GM12878 (cell line): ENCODE data around the gene B9D2. TPM values are rescaled to one million over a fixed set of nuclear protein-coding genes. Genes with fewer than 3 reads are reported as not detected.

Source experiments
- ATAC-seq: fragments of 200-7000 bp; cut with Tn5 transposase; 3 replicates; pipeline ENCODE4 v1.9.1; 2020; ENCODE audit warnings: mild to moderate bottlenecking, moderate library complexity
- BruUV-seq: library from RNA; stranded (reverse); fragments of 400-500 nt; replicated peaks from 2 replicates; lab custom pipeline; 2021; lab: Mats Ljungman, UMichigan
- CTCF ChIA-PET: fragments of 300-600 bp; sonication (Branson Sonifier 250); formaldehyde crosslinking; extraction: SDS; loops from one replicate; lab custom pipeline; 2021; ENCODE audit warnings: inconsistent platforms; lab: Yijun Ruan, JAX
- POLR2A ChIA-PET: fragments of 350-600 bp; formaldehyde crosslinking; extraction: SDS; loops from one replicate; lab custom pipeline; 2021; ENCODE audit warnings: inconsistent platforms; lab: Charles Lee
- RAD21 ChIA-PET: fragments of 300-600 bp; sonication (Branson Sonifier 250); formaldehyde crosslinking; loops from one replicate; lab custom pipeline; 2023; ENCODE audit warnings: antibody characterized with exemption; ENCODE audit not compliant: unreplicated experiment; lab: Charles Lee
- SMC1A ChIA-PET: fragments of 300-600 bp; sonication (Branson Sonifier 250); formaldehyde crosslinking; loops from one replicate; lab custom pipeline; 2023; ENCODE audit not compliant: unreplicated experiment, uncharacterized antibody; lab: Charles Lee
- DNase-seq: peaks from one replicate; pipeline ENCODE4 v3.0.0-alpha.2; 2011; ENCODE audit warnings: low read depth, low spot score
- FAIRE-seq: peaks from 3 replicates; lab custom pipeline; 2011; peaks lifted over from hg19 to GRCh38; lab: Jason Lieb, UNC
- H2AFZ ChIP-seq: 2 replicates; pipeline ENCODE4 v1.6.0; 2011; ENCODE audit warnings: low read depth, low read length, control low read depth; ENCODE audit not compliant: control insufficient read depth
- H3K27ac ChIP-seq: 2 replicates; pipeline ENCODE4 v1.5.1; 2011; ENCODE audit warnings: control low read depth; ENCODE audit not compliant: control insufficient read depth, insufficient read depth
- H3K27me3 ChIP-seq, 2 experiments: replicated peaks in 1 of 2; 2 replicates each; pipeline versions ENCODE4 v1.6.0 to v1.6.1; 2011; ENCODE audit warnings: low read length in 1 of 2; ENCODE audit not compliant: control insufficient read depth in 2 of 2, insufficient read depth in 2 of 2
- H3K36me3 ChIP-seq, 2 experiments: 2 replicates each; pipeline ENCODE4 v1.5.1; 2011; ENCODE audit warnings: low read length in 1 of 2; ENCODE audit not compliant: control insufficient read depth in 2 of 2, insufficient read depth in 2 of 2
- H3K4me1 ChIP-seq: 2 replicates; pipeline ENCODE4 v1.6.1; 2011; ENCODE audit warnings: mild to moderate bottlenecking, low read length, moderate library complexity, mixed read lengths; ENCODE audit not compliant: control insufficient read depth, insufficient read depth
- H3K4me2 ChIP-seq: 2 replicates; pipeline ENCODE4 v1.6.0; 2011; ENCODE audit warnings: control low read depth; ENCODE audit not compliant: control insufficient read depth, insufficient read depth
- H3K4me3 ChIP-seq: fragments of 200-600 bp; sonication (generic); 2 replicates; pipeline ENCODE4 v1.5.1; 2016
- H3K79me2 ChIP-seq: 2 replicates; pipeline ENCODE4 v1.6.0; 2011; ENCODE audit warnings: low read length; ENCODE audit not compliant: control insufficient read depth, insufficient read depth
- H3K9ac ChIP-seq: 2 replicates; pipeline ENCODE4 v1.8.0; 2011; ENCODE audit warnings: low read length, control low read depth, mixed read lengths; ENCODE audit not compliant: control insufficient read depth, insufficient read depth
- H3K9me3 ChIP-seq: replicated peaks from 3 replicates; pipeline ENCODE4 v1.5.1; 2011; ENCODE audit warnings: mild to moderate bottlenecking, low read length; ENCODE audit not compliant: control insufficient read depth, insufficient read depth
- H4K20me1 ChIP-seq: 2 replicates; pipeline ENCODE4 v1.6.0; 2011; ENCODE audit not compliant: control insufficient read depth, insufficient read depth
- CUX1 ChIP-seq: IDR thresholded peaks from 2 replicates; pipeline ENCODE4 v1.6.1; 2012; ENCODE audit warnings: improper control_type of control experiment, low read depth, low read length; ENCODE audit not compliant: insufficient replicate concordance
- DPF2 ChIP-seq: fragments of 450-650 bp; IDR thresholded peaks from 2 replicates; pipeline ENCODE4 v1.6.1; 2017; ENCODE audit warnings: mild to moderate bottlenecking
- EED ChIP-seq: sonication (generic); IDR thresholded peaks from 2 replicates; pipeline ENCODE4 v1.6.1; 2016; ENCODE audit warnings: antibody characterized with exemption, low read depth
- ESRRA ChIP-seq: IDR thresholded peaks from 2 replicates; pipeline ENCODE4 v1.6.1; 2012; ENCODE audit warnings: mild to moderate bottlenecking, low read length, improper control_type of control experiment
- FOXK2 ChIP-seq: fragments of 450-650 bp; IDR thresholded peaks from 2 replicates; pipeline ENCODE4 v1.6.1; 2017; ENCODE audit warnings: mild to moderate bottlenecking, moderate library complexity
- IKZF1 ChIP-seq: fragments of 450-650 bp; conservative IDR thresholded peaks from 2 replicates; pipeline ENCODE4 v1.6.1; 2017; ENCODE audit warnings: antibody characterized with exemption, mild to moderate bottlenecking
- IKZF2 ChIP-seq, 2 experiments: fragments of 450-650 bp; IDR thresholded peaks; 2 replicates each; pipeline ENCODE4 v1.6.1; 2017; ENCODE audit warnings: mild to moderate bottlenecking in 2 of 2, moderate library complexity in 2 of 2
- RAD21 ChIP-seq: IDR thresholded peaks from 2 replicates; pipeline ENCODE4 v1.6.1; 2011; ENCODE audit warnings: mild to moderate bottlenecking, low read depth, low read length, moderate library complexity; ENCODE audit not compliant: insufficient read depth
- SMAD5 ChIP-seq: IDR thresholded peaks from 2 replicates; pipeline ENCODE4 v1.6.1; 2016; ENCODE audit warnings: antibody characterized with exemption, low read depth
- SUZ12 ChIP-seq: fragments of 200-600 bp; sonication (generic); IDR thresholded peaks from one replicate; pipeline ENCODE4 v1.6.1; 2018; ENCODE audit warnings: antibody characterized with exemption, mild to moderate bottlenecking; ENCODE audit not compliant: unreplicated experiment
- TCF12 ChIP-seq: IDR thresholded peaks from 2 replicates; pipeline ENCODE4 v1.6.1; 2011; ENCODE audit warnings: low read depth, mild to moderate bottlenecking, low read length
- WRNIP1 ChIP-seq: IDR thresholded peaks from 2 replicates; pipeline ENCODE4 v1.6.1; 2011; ENCODE audit warnings: low read depth, low read length, improper control_type of control experiment, borderline replicate concordance
- ZBTB33 ChIP-seq: fragments of 450-650 bp; IDR thresholded peaks from 2 replicates; pipeline ENCODE4 v1.6.1; 2017; ENCODE audit warnings: mild to moderate bottlenecking
- WGBS: methylation state at CpG from one replicate; pipeline ENCODE4 v1.1.6; 2016; ENCODE audit warnings: low lambda C conversion rate; ENCODE audit not compliant: insufficient replicate concordance, insufficient coverage; ENCODE audit errors: missing lambda C conversion rate; 5-methylcytosine and 5-hydroxymethylcytosine counted together
- in situ Hi-C: fragments of 300-500 bp; cut with MboI; formaldehyde crosslinking; loops from 9 replicates; pipeline ENCODE4 v1.14.3; 2018; ENCODE audit warnings: mixed read lengths
- intact Hi-C: fragments of 100-400 bp; cut with micrococcal nuclease; formaldehyde crosslinking; loops from one replicate; pipeline ENCODE4 v1.14.2; 2022; ENCODE audit not compliant: unreplicated experiment
- polyA plus RNA-seq, 11 experiments: library from polyadenylated mRNA; depleted of rRNA in 4 of 11; unstranded in 6 of 11; stranded (reverse) in 5 of 11; fragments of >200 nt; fragmentation: Nextera tagmentation in 4 of 11; fragmentation: Illumina TruSeq in 1 of 11; extraction: Ambion mirVana in 4 of 11; extraction: Trizol in 1 of 11; gene quantifications; 1 replicate in 1 of 11; 2 replicates in 10 of 11; pipeline versions ENCODE4 v1.2.1 to v1.2.3, GENCODE V29; 2011 to 2016; ENCODE audit warnings: inconsistent platforms in 2 of 11, missing spikeins in 2 of 11, low read depth in 1 of 11
- total RNA-seq, 4 experiments: library from RNA; depleted of rRNA in 3 of 4; stranded (reverse); fragments of >200 nt in 3 of 4; fragmentation: Illumina TruSeq in 1 of 4; extraction: Trizol in 1 of 4; gene quantifications; 2 replicates each; pipeline versions ENCODE4 v1.2.1 to v1.2.3, GENCODE V29; 2013 to 2021

Gene B9D2
- total and polyA plus RNA-seq, 10 of the 15 experiments (the other 5 are each of a cell fraction or from before 2014, with no cell fraction given) = 2.4 to 12.4 (median 5.0) TPM

- Histone ChIP-seq H3K9ac (peak overlapping the region; percentile 97), H3K9me3 (no peaks in the 10 kb centered on the region), H2AFZ (peak overlapping the region; percentile 73), H3K79me2 (peaks cover 27% of the 10 kb centered on the region), H3K36me3 (no peaks in the 10 kb centered on the region), H3K4me3 (peak overlapping the region; percentile 92), H3K27me3 (no peaks in the 10 kb centered on the region), H3K4me2 (peak overlapping the region; percentile 73), H3K27ac (peak overlapping the region; percentile 94), H4K20me1 (no peaks in the 10 kb centered on the region), H3K4me1 (peaks cover 28% of the 10 kb centered on the region)
- CTCF ChIA-PET = interaction anchor here (0.6 to 9.3 kb wide), 18 partner anchors 11 to 1376 kb away, joined by 3 to 91 read pairs (median 4); partner anchors contain the start of genes DMAC2 and TGFB1
- BruUV-seq = no TSS peak
- ATAC-seq (no peak), FAIRE-seq (no peak), DNase-seq (no peak)
- in situ Hi-C loops = no loop called here
- POLR2A ChIA-PET = interaction anchor here (0.5 to 3.3 kb wide), 18 partner anchors 9 to 930 kb away, joined by 3 to 46 read pairs (median 5); partner anchors contain the start of genes HNRNPUL1 and TGFB1
- WGBS = 58% methylated on average over 14 of the region's 14 CpGs
- SMC1A ChIA-PET = interaction anchor here (0.9 to 4.7 kb wide), 14 partner anchors 8 to 187 kb away, joined by 3 to 24 read pairs (median 6); partner anchors contain the start of genes DMAC2 and TMEM91
- RAD21 ChIA-PET = interaction anchor here (0.6 to 4.3 kb wide), 15 partner anchors 9 to 1174 kb away, joined by 3 to 41 read pairs (median 5); partner anchors contain the start of genes DMAC2, HNRNPUL1 and TGFB1
- intact Hi-C loops = loop anchor here (2.0 kb wide), 1 partner anchor 32 kb away; the partner anchor contains the start of genes BCKDHA and EXOSC5
- peak; percentile 44; the same call in 1 of the 2 replicates for TF ChIP-seq EED
- 0 out of 4 replicates have a peak, but pooled peaks have one; percentile 24 to 31 for TF ChIP-seq IKZF2 (IDR thresholded peaks at IDR 0.05)
- TF ChIP-seq RAD21 = no peak
- TF ChIP-seq CUX1 = peak; percentile 5
- TF ChIP-seq FOXK2 = no peak
- no peak for TF ChIP-seq WRNIP1
- no peak for TF ChIP-seq SUZ12
- no peak for TF ChIP-seq DPF2
- TF ChIP-seq IKZF1 = peak; percentile 21
- no peak for TF ChIP-seq ESRRA
- TF ChIP-seq TCF12 = no peak
- no peak for TF ChIP-seq ZBTB33
- TF ChIP-seq SMAD5 = no peak
These were observed 809 bp upstream of the B9D2 start for GRCh38 chr19:41364524-41365391.
